LNCaP clone FGC (cell line): Measurements from ENCODE around the gene CTCFL.
"Not testable (repeated sequence)": the region's sequence is repeated elsewhere in the genome, so short reads cannot be mapped to it uniquely, and the experiment has no call there.

ENCODE experiments used
- DNase-seq: peaks from one replicate; pipeline ENCODE4 v3.0.0-alpha.2; 2011; ENCODE audit warnings: low read depth
- H3K4me3 ChIP-seq: 2 replicates; pipeline ENCODE4 v1.5.1; 2011; ENCODE audit warnings: mild to moderate bottlenecking, low read depth, low read length, control low read depth
- CTCF ChIP-seq: IDR thresholded peaks from 2 replicates; pipeline ENCODE4 v1.5.1; 2012; ENCODE audit warnings: mild to moderate bottlenecking; ENCODE audit not compliant: control insufficient read depth, insufficient read depth; ENCODE audit errors: extremely low read depth

The CTCFL gene

GRCh38 chr20:57474205-57474604 is 50.7 kb downstream of the CTCFL start:
- H3K4me3 ChIP-seq = no peak overlapping the region
- TF ChIP-seq CTCF = no peak
- DNase-seq = no peak

- no peak for DNase-seq
- no peak overlapping the region for H3K4me3 ChIP-seq
- TF ChIP-seq CTCF = no peak
Observed at GRCh38 chr20:57473246-57474048, 51.5 kb downstream of the CTCFL start.

DNA sequence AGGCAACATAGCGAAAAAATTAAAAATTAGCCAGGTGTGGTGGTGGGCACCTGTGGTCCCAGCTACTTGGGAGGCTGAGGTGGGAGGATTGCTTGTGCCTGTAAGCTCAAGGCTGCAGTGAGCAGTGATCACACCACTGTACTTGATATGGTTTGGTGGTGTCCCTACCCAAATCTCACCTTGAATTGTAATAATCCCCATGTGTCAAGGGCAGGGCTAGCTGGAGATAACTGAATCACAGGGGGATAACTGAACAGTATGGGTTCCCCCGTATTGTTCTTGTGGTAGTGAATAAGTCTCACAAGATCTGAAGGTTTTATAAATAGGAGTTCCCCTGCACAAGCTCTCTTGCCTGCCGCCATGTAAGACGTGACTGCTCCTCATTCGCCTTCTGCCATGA is 52.5 kb downstream of the CTCFL start:
- not testable (repeated sequence) for DNase-seq, H3K4me3 ChIP-seq

GRCh38 chr20:57471496-57472372 is 53.2 kb downstream of the CTCFL start:
- no peak for TF ChIP-seq CTCF
- H3K4me3 ChIP-seq = no peak overlapping the region
- DNase-seq = no peak

GRCh38 chr20:57470666-57471495 is 54.1 kb downstream of the CTCFL start:
- no peak for DNase-seq
- no peak for TF ChIP-seq CTCF
- no peak overlapping the region for H3K4me3 ChIP-seq

- H3K4me3 ChIP-seq = no peak overlapping the region
- no peak for TF ChIP-seq CTCF
- DNase-seq = no peak
Observed at GRCh38 chr20:57470212-57470522, 54.8 kb downstream of the CTCFL start.
